Right atrium auricular region (tissue), 2 donors: ENCODE results near the gene EBF3. TPM values are rescaled to one million over a fixed set of nuclear protein-coding genes. Genes with fewer than 3 reads are reported as not detected.

Experiments
- DNase-seq: peaks from one replicate; pipeline ENCODE4 v3.0.0-alpha.2; 2019; ENCODE audit warnings: low spot score
- H3K27ac ChIP-seq, 2 donors: fragments of 200-600 bp; sonication (generic); 1 replicate in 1 of 2; 2 replicates in 1 of 2; pipeline ENCODE4 v1.5.1; 2016 to 2019
- H3K27me3 ChIP-seq, 2 donors: fragments of 200-600 bp; sonication (generic); one replicate each; pipeline versions ENCODE4 v1.5.1 to v1.6.0; 2017 to 2019
- H3K36me3 ChIP-seq: fragments of 200-600 bp; sonication (generic); one replicate; pipeline ENCODE4 v1.5.1; 2016
- H3K4me1 ChIP-seq, 2 donors: fragments of 200-600 bp; sonication (generic); one replicate each; pipeline versions ENCODE4 v1.5.1 to v1.6.0; 2017 to 2019
- H3K4me3 ChIP-seq, 2 donors: fragments of 200-600 bp; sonication (generic); 1 replicate in 1 of 2; 2 replicates in 1 of 2; pipeline ENCODE4 v1.5.1; 2017 to 2019; ENCODE audit warnings: mild to moderate bottlenecking in 1 of 2, moderate library complexity in 1 of 2
- H3K9me3 ChIP-seq, 2 donors: fragments of 200-600 bp; sonication (generic); one replicate each; pipeline ENCODE4 v1.5.1; 2019
- CTCF ChIP-seq, 2 donors: fragments of 200-600 bp; sonication (generic); IDR thresholded peaks; one replicate each; pipeline ENCODE4 v1.5.1; 2019; ENCODE audit warnings: antibody characterized with exemption in 2 of 2
- total RNA-seq, 2 donors: library from RNA; depleted of rRNA; stranded (reverse); fragments of >200 nt; gene quantifications; one replicate each; pipeline ENCODE4 v1.1.0, GENCODE V29; 2016

Gene EBF3
- total RNA-seq, 2 donors from 2014 or later = 5.8 to 6.9 TPM

- no peaks in the 10 kb centered on the region for H3K36me3 ChIP-seq
- no peak for DNase-seq
- TF ChIP-seq CTCF (IDR thresholded peaks at IDR 0.05) = no peak
- no peaks in the 10 kb centered on the region for H3K9me3 ChIP-seq
- H3K27me3 ChIP-seq = no peaks in the 10 kb centered on the region
- H3K27ac ChIP-seq = no peak overlapping the region
- no peak overlapping the region for H3K4me3 ChIP-seq
- peaks cover 0 to 10% of the 10 kb centered on the region in 2 donors for H3K4me1 ChIP-seq
Observed at GRCh38 chr10:129883029-129883428, 81.0 kb downstream of the EBF3 start.

DNA sequence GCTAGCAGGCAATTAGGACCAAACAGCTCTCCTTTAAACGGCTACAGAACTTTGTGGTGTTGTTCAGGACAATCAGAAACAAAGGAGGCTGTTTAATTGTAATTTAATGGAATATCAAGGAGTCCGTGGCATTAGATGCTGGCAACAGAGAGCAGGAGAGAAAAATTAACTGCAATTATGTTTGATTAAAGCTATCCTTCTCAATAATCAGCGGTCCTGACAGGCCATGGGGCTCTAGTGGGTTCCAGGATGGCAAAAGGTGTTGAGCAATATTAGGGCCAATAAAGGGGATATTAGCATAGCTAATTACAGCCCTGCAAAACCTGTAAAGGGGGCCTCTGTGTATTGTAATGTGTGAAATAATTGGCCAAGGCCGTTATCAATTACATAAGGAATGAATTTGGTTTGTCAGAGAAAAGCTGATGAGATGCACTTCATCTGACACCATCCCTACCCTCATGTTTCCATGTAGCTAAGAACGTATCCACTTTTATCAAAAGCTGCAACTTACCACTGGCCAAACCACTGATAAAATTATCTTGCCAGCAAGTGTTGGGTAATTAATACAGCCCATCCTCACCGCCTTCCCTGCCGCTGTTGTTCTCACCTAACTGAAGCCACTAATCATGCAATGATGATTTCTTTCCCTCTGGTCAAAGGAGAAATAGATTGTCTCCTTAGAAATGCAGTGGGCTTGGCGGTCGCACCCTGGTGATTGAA lies 81.6 kb downstream of the EBF3 start:
- no peaks in the 10 kb centered on the region for H3K27me3 ChIP-seq
- no peak for TF ChIP-seq CTCF (IDR thresholded peaks at IDR 0.05)
- no peaks in the 10 kb centered on the region for H3K9me3 ChIP-seq
- H3K4me1 ChIP-seq = peaks cover 0 to 10% of the 10 kb centered on the region in 2 donors
- no peak overlapping the region for H3K27ac ChIP-seq
- no peak overlapping the region for H3K4me3 ChIP-seq
- H3K36me3 ChIP-seq = no peaks in the 10 kb centered on the region
- no peak for DNase-seq

DNA sequence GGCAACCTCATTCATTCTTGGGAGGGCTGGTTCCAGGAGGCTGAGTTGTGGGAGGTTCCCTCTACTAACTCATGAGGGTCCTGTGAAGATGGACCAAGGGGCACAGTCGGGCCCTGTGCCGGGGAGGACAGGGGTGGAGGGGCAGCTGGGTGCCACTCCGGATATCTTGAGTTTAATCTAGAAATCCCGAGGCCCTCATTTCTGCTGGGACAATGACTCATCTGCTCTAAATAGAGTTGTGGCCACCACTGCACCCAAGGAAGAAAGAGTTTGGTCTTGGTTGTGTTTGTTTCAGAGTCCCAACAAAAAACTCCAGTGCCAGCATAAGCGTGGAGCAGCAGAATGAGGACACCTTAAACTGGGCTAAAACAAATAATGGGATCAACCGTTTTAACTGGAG lies 82.4 kb downstream of the EBF3 start:
- H3K9me3 ChIP-seq = no peaks in the 10 kb centered on the region
- no peak overlapping the region for H3K27ac ChIP-seq
- no peak overlapping the region for H3K4me3 ChIP-seq
- no peaks in the 10 kb centered on the region for H3K27me3 ChIP-seq
- DNase-seq = no peak
- no peaks in the 10 kb centered on the region for H3K36me3 ChIP-seq
- H3K4me1 ChIP-seq = peaks cover 0 to 10% of the 10 kb centered on the region in 2 donors
- TF ChIP-seq CTCF (IDR thresholded peaks at IDR 0.05) = no peak

GRCh38 chr10:129880191-129880870 lies 83.7 kb downstream of the EBF3 start:
- TF ChIP-seq CTCF (IDR thresholded peaks at IDR 0.05) = no peak
- Histone ChIP-seq H3K4me3 (no peak overlapping the region), H3K4me1 (peaks cover 0 to 10% of the 10 kb centered on the region in 2 donors), H3K27ac (no peak overlapping the region), H3K36me3 (no peaks in the 10 kb centered on the region), H3K27me3 (no peaks in the 10 kb centered on the region), H3K9me3 (no peaks in the 10 kb centered on the region)
- DNase-seq = no peak

- Histone ChIP-seq H3K27me3 (no peaks in the 10 kb centered on the region), H3K9me3 (no peaks in the 10 kb centered on the region), H3K4me3 (no peak overlapping the region), H3K36me3 (no peaks in the 10 kb centered on the region), H3K27ac (no peak overlapping the region), H3K4me1 (peaks cover 0 to 10% of the 10 kb centered on the region in 2 donors)
- DNase-seq = no peak
- TF ChIP-seq CTCF (IDR thresholded peaks at IDR 0.05) = no peak
Observed at GRCh38 chr10:129879655-129880054, 84.4 kb downstream of the EBF3 start.
